ENCODE data around the gene TJP1.

GRCh38 chr15:29731865-29732264 is 90.4 kb downstream of the TJP1 start:
- TF ChIP-seq REST (IDR thresholded peaks at IDR 0.05; ENCODE audit: insufficient read depth in 1 of 2, low read depth in 2 of 2, low read length in 2 of 2): no peak
- no peak for TF ChIP-seq POLR2AphosphoS5 (IDR thresholded peaks at IDR 0.05; ENCODE audit: low read depth, low read length)
- no peak for TF ChIP-seq TAF1 (IDR thresholded peaks at IDR 0.05; ENCODE audit: borderline replicate concordance, insufficient read depth, low read length)

All from PFSK-1 (cell line).